ENCODE measurements around the gene SP6. TPM values are rescaled to one million over a fixed set of nuclear protein-coding genes. Genes with fewer than 3 reads are reported as not detected.

The SP6 gene
- total and polyA plus RNA-seq, 8 donors, result 0.31 to 3.0 (median 0.38) TPM; not detected in 3

DNA sequence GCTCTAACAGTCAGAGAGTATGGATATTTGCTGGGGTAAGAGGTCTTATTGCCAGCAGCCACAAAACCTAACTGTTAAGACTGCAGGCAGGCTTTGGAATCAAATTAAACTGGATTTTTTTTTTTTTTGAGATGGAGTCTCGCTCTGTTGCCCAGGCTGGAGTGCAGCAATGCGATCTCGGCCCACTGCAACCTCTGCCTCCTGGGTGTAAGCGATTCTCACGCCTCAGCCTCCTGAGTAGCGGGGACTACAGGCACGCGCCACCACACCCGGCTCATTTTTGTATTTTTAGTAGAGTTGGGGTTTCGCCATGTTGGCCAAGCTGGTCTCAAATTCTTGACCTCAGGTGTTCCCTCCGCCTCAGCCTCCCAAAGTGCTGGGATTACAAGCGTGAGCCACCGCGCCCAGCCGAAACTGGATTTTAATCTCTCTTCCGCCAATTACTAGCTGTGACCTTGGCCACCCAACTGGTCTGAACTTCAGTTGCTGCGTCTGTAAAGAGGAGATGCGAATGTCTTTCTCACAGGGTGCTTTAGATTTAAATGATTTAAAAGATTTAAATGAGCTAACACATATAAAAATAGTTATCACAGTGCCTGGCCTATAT lies 20.5 kb downstream of the SP6 start:
- peak overlapping the region; percentile 54 to 90 (median 87) for H3K27ac ChIP-seq
- H3K9me3 ChIP-seq, result no peaks in the 10 kb centered on the region
- H3K4me3 ChIP-seq, result peak overlapping the region; percentile 79 to 92 (median 82)
- TF ChIP-seq POLR2AphosphoS5 (IDR thresholded peaks at IDR 0.05), result no peak
- H3K36me3 ChIP-seq, result peaks cover 26 to 39% (median 37%) of the 10 kb centered on the region in 4 donors
- DNase-seq, result no peak
- H3K4me1 ChIP-seq, result peaks cover 24 to 32% (median 28%) of the 10 kb centered on the region in 4 donors
- no peaks in the 10 kb centered on the region for H3K27me3 ChIP-seq
- 59 to 71% (median 62%) methylated on average over 18 of the region's 18 CpGs for WGBS, 5 donors
- intact Hi-C loops (cut with DNase I; ENCODE audit: low total_unique reads), result no loop called here

DNA sequence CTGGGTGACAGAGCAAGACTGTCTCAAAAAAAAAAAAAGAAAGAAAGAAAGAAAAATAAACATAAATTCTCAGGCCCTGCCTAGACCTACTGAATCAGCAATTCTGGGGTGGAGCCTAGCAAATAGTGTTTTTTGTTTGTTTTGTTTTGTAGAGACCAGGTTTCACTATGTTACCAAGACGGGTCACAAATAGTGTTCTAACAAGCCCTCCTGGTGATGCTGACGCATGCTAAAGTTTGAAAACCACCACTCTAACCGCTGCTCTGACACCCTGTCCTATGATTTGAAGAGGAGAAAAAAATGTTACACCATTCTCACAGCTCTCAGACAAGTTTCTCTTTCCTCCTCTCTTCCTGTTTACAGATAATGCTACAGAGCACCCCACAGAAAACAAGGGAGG lies 21.1 kb downstream of the SP6 start:
- no peaks in the 10 kb centered on the region for H3K27me3 ChIP-seq
- no peaks in the 10 kb centered on the region for H3K9me3 ChIP-seq
- WGBS, 5 donors, result 50 to 74% (median 60%) methylated on average over 3 of the region's 3 CpGs
- intact Hi-C loops (cut with DNase I; ENCODE audit: low total_unique reads), result no loop called here
- peak overlapping the region; percentile 54 to 90 (median 87) for H3K27ac ChIP-seq
- DNase-seq, result peak in 1 of 2 donors; percentile 46
- TF ChIP-seq EP300 (IDR thresholded peaks at IDR 0.05) (no peak), POLR2AphosphoS5 (IDR thresholded peaks at IDR 0.05) (peak in 1 of 3 donors; percentile 10)
- peaks cover 24 to 32% (median 28%) of the 10 kb centered on the region in 4 donors for H3K4me1 ChIP-seq
- peak overlapping the region in 2 of 4 donors; percentile 79 to 83 for H3K4me3 ChIP-seq
- H3K36me3 ChIP-seq, result peaks cover 32 to 43% (median 41%) of the 10 kb centered on the region in 4 donors

DNA sequence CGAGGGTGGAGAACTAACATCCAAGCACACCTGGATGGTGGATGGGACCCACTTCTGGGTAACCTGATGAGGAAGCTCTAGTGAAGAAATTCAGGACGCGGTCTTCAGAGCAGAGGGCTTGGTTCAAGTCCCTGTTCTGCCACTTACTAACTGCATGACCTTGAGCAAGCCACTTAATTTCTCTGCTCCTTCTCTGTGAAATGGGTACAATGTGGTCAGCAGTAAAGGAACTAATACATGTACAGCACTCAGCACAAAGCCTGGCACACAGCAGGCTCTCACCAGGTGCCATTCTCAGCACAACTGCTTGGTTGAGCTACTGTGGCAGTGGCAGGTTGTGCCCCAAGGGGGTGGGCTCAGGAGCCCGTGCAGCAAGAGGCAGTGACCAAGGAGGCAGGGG lies 27.4 kb downstream of the SP6 start:
- intact Hi-C loops (cut with DNase I; ENCODE audit: low total_unique reads), result no loop called here
- DNase-seq, result no peak
- TF ChIP-seq POLR2AphosphoS5 (IDR thresholded peaks at IDR 0.05), result no peak
- no peak for TF ChIP-seq EP300 (IDR thresholded peaks at IDR 0.05)
- TF ChIP-seq POLR2A (IDR thresholded peaks at IDR 0.05), result no peak
- TF ChIP-seq, protein P1, sequence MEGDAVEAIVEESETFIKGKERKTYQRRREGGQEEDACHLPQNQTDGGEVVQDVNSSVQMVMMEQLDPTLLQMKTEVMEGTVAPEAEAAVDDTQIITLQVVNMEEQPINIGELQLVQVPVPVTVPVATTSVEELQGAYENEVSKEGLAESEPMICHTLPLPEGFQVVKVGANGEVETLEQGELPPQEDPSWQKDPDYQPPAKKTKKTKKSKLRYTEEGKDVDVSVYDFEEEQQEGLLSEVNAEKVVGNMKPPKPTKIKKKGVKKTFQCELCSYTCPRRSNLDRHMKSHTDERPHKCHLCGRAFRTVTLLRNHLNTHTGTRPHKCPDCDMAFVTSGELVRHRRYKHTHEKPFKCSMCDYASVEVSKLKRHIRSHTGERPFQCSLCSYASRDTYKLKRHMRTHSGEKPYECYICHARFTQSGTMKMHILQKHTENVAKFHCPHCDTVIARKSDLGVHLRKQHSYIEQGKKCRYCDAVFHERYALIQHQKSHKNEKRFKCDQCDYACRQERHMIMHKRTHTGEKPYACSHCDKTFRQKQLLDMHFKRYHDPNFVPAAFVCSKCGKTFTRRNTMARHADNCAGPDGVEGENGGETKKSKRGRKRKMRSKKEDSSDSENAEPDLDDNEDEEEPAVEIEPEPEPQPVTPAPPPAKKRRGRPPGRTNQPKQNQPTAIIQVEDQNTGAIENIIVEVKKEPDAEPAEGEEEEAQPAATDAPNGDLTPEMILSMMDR (IDR thresholded peaks at IDR 0.05), result no peak
- no peaks in the 10 kb centered on the region for H3K9me3 ChIP-seq
- H3K27me3 ChIP-seq, result no peaks in the 10 kb centered on the region
- H3K4me1 ChIP-seq, result peaks cover 16 to 37% (median 33%) of the 10 kb centered on the region in 4 donors
- peaks cover 52 to 70% (median 68%) of the 10 kb centered on the region in 4 donors for H3K36me3 ChIP-seq
- H3K4me3 ChIP-seq, result no peak overlapping the region
- 85 to 94% (median 91%) methylated on average over 4 of the region's 4 CpGs for WGBS, 5 donors
- H3K27ac ChIP-seq, result no peak overlapping the region

DNA sequence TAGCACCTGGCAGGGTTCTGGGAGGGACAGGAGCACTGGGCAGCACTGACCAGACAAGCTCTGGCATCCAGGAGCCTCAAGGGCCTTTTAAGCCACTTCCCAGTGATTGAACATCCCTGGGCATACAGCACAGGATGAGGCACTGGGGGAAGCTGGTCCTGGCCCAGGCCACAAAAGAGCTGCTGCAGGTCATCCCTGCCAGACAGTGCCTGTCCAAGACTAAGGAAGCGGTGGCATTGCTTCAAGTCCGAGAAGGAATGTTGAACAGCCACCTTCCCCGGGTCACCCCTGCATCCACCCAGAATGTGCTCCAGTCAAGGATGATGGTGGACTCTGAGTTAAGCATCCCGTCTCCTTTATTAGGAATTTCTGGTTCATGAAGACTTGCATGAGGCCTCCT lies 28.2 kb downstream of the SP6 start:
- no peak for DNase-seq
- no peaks in the 10 kb centered on the region for H3K27me3 ChIP-seq
- H3K9me3 ChIP-seq, result no peaks in the 10 kb centered on the region
- no peak overlapping the region for H3K27ac ChIP-seq
- TF ChIP-seq POLR2A (IDR thresholded peaks at IDR 0.05) (no peak), POLR2AphosphoS5 (IDR thresholded peaks at IDR 0.05) (no peak), EP300 (IDR thresholded peaks at IDR 0.05) (no peak)
- TF ChIP-seq, protein P1 (IDR thresholded peaks at IDR 0.05), result no peak
- intact Hi-C loops (cut with DNase I; ENCODE audit: low total_unique reads), result no loop called here
- 85 to 91% (median 90%) methylated on average over 2 to 4 of the region's 4 CpGs for WGBS, 5 donors
- H3K4me3 ChIP-seq, result no peak overlapping the region
- H3K36me3 ChIP-seq, result peaks cover 54 to 70% (median 68%) of the 10 kb centered on the region in 4 donors
- H3K4me1 ChIP-seq, result peaks cover 16 to 37% (median 33%) of the 10 kb centered on the region in 4 donors

DNA sequence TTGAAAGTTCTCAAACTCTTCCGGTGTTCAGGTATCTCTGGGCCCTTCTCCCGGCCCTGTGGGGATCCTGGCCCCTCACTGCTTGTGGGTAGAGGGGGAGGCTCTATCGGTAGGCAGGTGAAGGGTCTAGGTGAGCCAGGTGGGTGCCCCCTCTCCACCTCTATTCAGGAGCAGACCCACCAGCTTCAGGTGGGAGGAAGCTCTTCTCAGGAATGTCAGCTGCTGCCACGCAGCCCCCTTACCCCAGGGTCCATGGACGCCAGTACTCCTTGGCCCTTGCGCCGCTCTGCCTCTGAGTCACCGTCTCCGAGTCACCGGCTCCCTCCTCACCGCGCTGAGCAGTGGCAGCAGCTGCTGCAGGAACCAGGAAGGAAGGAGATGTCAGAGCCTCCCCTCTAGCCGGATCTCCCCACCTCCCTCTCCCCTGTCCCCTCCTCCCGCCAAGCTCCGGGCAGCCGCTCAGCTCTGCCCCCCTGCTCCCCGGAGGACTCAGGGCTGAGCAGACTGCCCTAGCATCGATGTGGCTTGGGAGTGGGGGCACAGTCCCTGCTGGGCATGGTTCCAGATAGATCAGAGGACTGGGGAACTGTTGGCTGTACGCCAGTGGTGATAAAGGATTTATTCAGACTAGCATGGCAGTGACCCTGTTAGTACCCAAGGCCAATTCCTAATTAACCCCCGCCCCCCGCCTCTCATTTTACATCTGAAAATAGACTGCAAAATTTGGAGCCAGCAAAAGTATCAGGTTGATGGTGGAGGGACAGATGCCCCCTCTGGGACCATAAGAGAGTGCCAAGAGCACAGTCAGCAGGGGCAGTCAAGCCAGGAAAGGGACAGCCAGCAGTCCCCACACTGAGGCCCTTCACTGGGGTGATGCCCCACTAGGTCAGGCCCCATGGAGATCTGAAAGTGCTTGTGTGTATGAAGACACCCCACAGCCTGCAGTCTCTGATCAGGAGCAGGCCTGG lies 29.3 kb downstream of the SP6 start, which contains the start of gene OSBPL7:
Gene OSBPL7, minus strand, starts transcription at position 371 of the 968 bp plus-strand sequence. CDS start 1,516 bp downstream, outside the sequence.
- Histone ChIP-seq H3K4me3 (peak within 1 kb of the TSS; percentile 59 to 77 (median 70)), H3K27ac (peak within 1 kb of the TSS; percentile 63 to 88 (median 87)), H3K27me3 (no peaks in the 10 kb centered on the region), H3K9me3 (no peaks in the 10 kb centered on the region), H3K4me1 (peaks cover 16 to 37% (median 33%) of the 10 kb centered on the region in 4 donors), H3K36me3 (peaks cover 55 to 70% (median 68%) of the 10 kb centered on the region in 4 donors)
- intact Hi-C loops (cut with DNase I; ENCODE audit: low total_unique reads), result no loop called here
- WGBS, 5 donors, result 3 to 12% (median 4%) methylated on average over 7 to 21 of the region's 21 CpGs
- DNase-seq, result peak; percentile 81 to 96
- peak in 1 of 4 donors; percentile 72 for TF ChIP-seq POLR2A (IDR thresholded peaks at IDR 0.05)
- peak; percentile 18 to 95 (median 93) for TF ChIP-seq POLR2AphosphoS5 (IDR thresholded peaks at IDR 0.05)
- TF ChIP-seq, protein P1 (IDR thresholded peaks at IDR 0.05), result peak in 1 of 7 experiments; percentile 22
- TF ChIP-seq EP300 (IDR thresholded peaks at IDR 0.05), result no peak
